GM19395 (cell line): Measurements from ENCODE around the gene CFAP20.
"Not testable (repeated sequence)": the region's sequence is repeated elsewhere in the genome, so short reads cannot be mapped to it uniquely, and the experiment has no call there.

Source experiments
- ATAC-seq: cut with Tn5 transposase; IDR thresholded peaks from one replicate; pipeline ENCODE4 v1.9.1; 2021; ENCODE audit warnings: mild to moderate bottlenecking, moderate library complexity; ENCODE audit not compliant: unreplicated experiment

The CFAP20 gene

DNA sequence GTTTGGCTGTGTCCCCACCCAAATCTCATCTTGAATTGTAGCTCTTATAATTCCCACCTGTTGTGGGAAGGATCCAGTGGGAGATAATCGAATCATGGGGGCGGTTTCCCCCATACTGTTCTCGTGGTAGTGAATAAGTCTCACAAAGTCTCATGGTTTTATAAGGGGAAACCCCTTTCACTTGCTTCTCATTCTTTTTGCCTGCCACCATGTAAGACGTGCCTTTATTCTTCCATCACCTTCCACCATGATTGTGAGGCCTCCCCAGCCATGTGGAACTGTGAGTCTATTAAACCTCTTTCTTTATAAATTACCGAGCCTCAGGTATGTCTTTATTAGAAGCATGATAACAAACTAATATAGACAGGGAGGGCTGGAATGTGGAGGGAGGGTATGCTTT, 57.0 kb downstream of the CFAP20 start:
- ATAC-seq = not testable (repeated sequence)

DNA sequence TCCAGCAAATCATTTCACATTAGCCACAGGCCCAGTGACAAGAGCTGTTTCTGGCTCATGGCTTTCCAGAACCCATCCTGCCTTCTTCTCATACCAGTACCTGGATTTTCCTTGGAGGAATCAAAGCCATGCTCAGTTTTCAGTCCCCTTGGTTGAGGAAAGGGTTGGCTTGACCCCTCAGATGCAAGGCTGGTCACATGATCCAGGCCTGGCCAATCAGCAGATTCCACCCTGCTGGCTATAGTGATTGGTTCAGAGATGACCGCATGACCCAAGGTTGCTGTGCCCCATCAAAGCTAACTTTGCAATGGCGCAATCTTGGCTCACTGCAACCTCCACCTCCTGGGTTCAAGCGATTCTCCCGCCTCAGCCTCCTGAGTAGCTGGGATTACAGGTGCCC, 58.6 kb downstream of the CFAP20 start:
- ATAC-seq = no peak
